Endothelial cell of umbilical vein (primary cell): ENCODE results near the gene WRNIP1.

Experiments
- POLR2AphosphoS5 ChIP-seq: IDR thresholded peaks from 2 replicates; pipeline ENCODE4 v1.6.1; 2012; ENCODE audit warnings: low read depth, mild to moderate bottlenecking, control low read depth, low read length, moderate library complexity; ENCODE audit not compliant: insufficient read depth
- TF ChIP-seq, protein P1 (sequence below), 2 donors: IDR thresholded peaks; 1 replicate in 1 of 2; 2 replicates in 1 of 2; pipeline ENCODE4 v1.5.1; 2011; ENCODE audit warnings: low read length in 2 of 2, mild to moderate bottlenecking in 2 of 2, moderate library complexity in 2 of 2, control low read depth in 1 of 2, inconsistent platforms in 1 of 2, low read depth in 1 of 2; ENCODE audit not compliant: insufficient read depth in 1 of 2; ENCODE audit errors: extremely low read depth in 1 of 2

DNA sequence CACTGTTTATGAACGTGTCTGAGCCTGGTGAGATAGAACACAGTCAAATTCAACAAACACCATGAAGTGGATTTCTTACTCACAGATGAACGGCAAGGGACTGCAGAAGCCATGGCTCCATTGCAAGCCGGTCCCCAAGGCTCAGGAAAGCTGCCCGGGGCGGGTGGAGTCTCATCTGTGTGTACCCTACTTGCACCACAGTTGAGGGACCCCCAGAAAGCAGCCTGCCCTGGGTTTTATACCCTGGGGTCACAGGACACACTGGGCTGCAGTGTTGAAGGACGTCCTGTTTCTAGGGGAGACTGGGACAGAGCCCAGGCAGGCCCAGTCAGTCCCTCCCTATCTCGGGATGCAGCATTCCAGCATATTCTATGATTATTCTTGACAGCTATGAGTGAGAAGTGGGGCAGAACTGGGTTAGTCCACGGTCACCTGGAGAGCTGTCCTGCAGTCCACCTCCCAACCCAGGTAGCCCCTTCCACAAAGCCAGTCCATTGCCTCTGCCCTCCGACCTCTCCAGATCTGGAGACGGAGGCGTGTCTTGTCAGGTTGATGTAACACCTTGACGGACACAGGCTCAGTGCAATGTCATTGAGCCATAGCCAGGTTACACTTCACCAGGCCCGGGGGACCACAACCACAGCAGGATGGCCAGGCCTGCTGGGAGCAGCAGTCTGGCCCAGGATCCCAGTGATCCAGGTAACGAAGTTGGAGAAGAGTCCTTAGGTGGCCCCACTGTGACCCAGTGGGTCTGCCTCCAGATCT, 35.5 kb downstream of the WRNIP1 start:
- TF ChIP-seq, protein P1, sequence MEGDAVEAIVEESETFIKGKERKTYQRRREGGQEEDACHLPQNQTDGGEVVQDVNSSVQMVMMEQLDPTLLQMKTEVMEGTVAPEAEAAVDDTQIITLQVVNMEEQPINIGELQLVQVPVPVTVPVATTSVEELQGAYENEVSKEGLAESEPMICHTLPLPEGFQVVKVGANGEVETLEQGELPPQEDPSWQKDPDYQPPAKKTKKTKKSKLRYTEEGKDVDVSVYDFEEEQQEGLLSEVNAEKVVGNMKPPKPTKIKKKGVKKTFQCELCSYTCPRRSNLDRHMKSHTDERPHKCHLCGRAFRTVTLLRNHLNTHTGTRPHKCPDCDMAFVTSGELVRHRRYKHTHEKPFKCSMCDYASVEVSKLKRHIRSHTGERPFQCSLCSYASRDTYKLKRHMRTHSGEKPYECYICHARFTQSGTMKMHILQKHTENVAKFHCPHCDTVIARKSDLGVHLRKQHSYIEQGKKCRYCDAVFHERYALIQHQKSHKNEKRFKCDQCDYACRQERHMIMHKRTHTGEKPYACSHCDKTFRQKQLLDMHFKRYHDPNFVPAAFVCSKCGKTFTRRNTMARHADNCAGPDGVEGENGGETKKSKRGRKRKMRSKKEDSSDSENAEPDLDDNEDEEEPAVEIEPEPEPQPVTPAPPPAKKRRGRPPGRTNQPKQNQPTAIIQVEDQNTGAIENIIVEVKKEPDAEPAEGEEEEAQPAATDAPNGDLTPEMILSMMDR (IDR thresholded peaks at IDR 0.05; ENCODE audit: extremely low read depth in 1 of 2, insufficient read depth in 1 of 2, low read depth in 1 of 2, low read length in 2 of 2), result no peak
- no peak for TF ChIP-seq POLR2AphosphoS5
